Renal cortical epithelial cell (primary cell): Measurements from ENCODE around the gene ZNF350. TPM values are rescaled to one million over a fixed set of nuclear protein-coding genes. Genes with fewer than 3 reads are reported as not detected.

Experiments
- total RNA-seq: library from RNA; depleted of rRNA; stranded (reverse); fragments of >200 nt; gene quantifications from 2 replicates; pipeline ENCODE4 v1.2.3, GENCODE V29; 2014

Gene ZNF350
- total RNA-seq, 1 donor from 2014 or later: 15.6 TPM

Other genes with a start within 250 kb of the ZNF350 start
- 0.40 and 0.69 TPM in 2 replicates for gene FPR1, start 235.0 kb downstream of the ZNF350 start, total RNA-seq
- gene FPR2, start 225.7 kb downstream of the ZNF350 start, total RNA-seq: 0.10 TPM in 1 of 2 replicates, not detected in the other
- gene FPR3, start 191.7 kb downstream of the ZNF350 start, total RNA-seq: not detected in 2 replicates
- gene ZNF577, start 98.9 kb downstream of the ZNF350 start, total RNA-seq: 3.0 and 14.7 TPM in 2 replicates
- 10.9 and 14.9 TPM in 2 replicates for gene ZNF649, start 81.8 kb downstream of the ZNF350 start, total RNA-seq
- gene ZNF613, start 59.4 kb downstream of the ZNF350 start, total RNA-seq: 5.2 and 12.0 TPM in 2 replicates
- 5.4 and 20.6 TPM in 2 replicates for gene ZNF615, start 21.4 kb upstream of the ZNF350 start, total RNA-seq
- 11.6 and 15.8 TPM in 2 replicates for gene ZNF614, start 41.5 kb upstream of the ZNF350 start, total RNA-seq
- 6.6 and 18.1 TPM in 2 replicates for gene ZNF432, start 62.0 kb upstream of the ZNF350 start, total RNA-seq
- gene ZNF841, start 108.9 kb upstream of the ZNF350 start, total RNA-seq: 18.8 and 22.8 TPM in 2 replicates
- gene ZNF616, start 153.1 kb upstream of the ZNF350 start, total RNA-seq: 14.8 and 14.9 TPM in 2 replicates
- gene ZNF836, start 184.8 kb upstream of the ZNF350 start, total RNA-seq: 7.5 and 18.2 TPM in 2 replicates
- gene PPP2R1A, start 203.2 kb upstream of the ZNF350 start, total RNA-seq: 293 and 385 TPM in 2 replicates